H1 (cell line): ENCODE measurements around the gene ZMIZ1. TPM values are rescaled to one million over a fixed set of nuclear protein-coding genes. Genes with fewer than 3 reads are reported as not detected.

Source experiments
- CTCF ChIA-PET: fragments of 300-600 bp; sonication (Branson Sonifier 250); formaldehyde crosslinking; loops from one replicate; lab custom pipeline; 2021; ENCODE audit not compliant: partially characterized antibody; lab: Charles Lee
- POLR2A ChIA-PET: fragments of 300-600 bp; sonication (Branson Sonifier 250); formaldehyde crosslinking; loops from one replicate; lab custom pipeline; 2021; ENCODE audit warnings: inconsistent platforms; ENCODE audit not compliant: partially characterized antibody; lab: Charles Lee
- DNase-seq, 2 experiments: peaks; one replicate each; pipeline versions ENCODE4 v3.0.0 to v3.0.0-alpha.2; 2010 to 2022; ENCODE audit warnings: low spot score in 2 of 2, low read depth in 1 of 2, mixed read lengths in 1 of 2
- FAIRE-seq: peaks from 2 replicates; lab custom pipeline; 2011; peaks lifted over from hg19 to GRCh38; lab: Jason Lieb, UNC
- H2AFZ ChIP-seq: 2 replicates; pipeline ENCODE4 v1.8.1; 2012; ENCODE audit warnings: low read length, inconsistent platforms
- H2AK5ac ChIP-seq: 2 replicates; pipeline ENCODE4 v1.6.1; 2013; ENCODE audit warnings: low read depth, low read length
- H2BK120ac ChIP-seq: replicated peaks from 2 replicates; pipeline ENCODE3; 2013; ENCODE audit warnings: low read depth, low read length, inconsistent platforms
- H2BK12ac ChIP-seq: 2 replicates; pipeline ENCODE4 v1.6.1; 2013; ENCODE audit warnings: low read depth, low read length
- H2BK15ac ChIP-seq: 2 replicates; pipeline ENCODE4 v1.6.1; 2013; ENCODE audit warnings: low read length
- H2BK20ac ChIP-seq: 2 replicates; pipeline ENCODE4 v1.6.1; 2013; ENCODE audit warnings: low read length
- H2BK5ac ChIP-seq: 2 replicates; pipeline ENCODE4 v1.6.1; 2013; ENCODE audit warnings: low read depth, low read length
- H3K14ac ChIP-seq: 2 replicates; pipeline ENCODE4 v1.6.1; 2013; ENCODE audit warnings: inconsistent platforms; ENCODE audit not compliant: insufficient read length
- H3K18ac ChIP-seq: 2 replicates; pipeline ENCODE4 v1.6.1; 2013; ENCODE audit warnings: low read length; ENCODE audit errors: extremely low read depth
- H3K23ac ChIP-seq: 2 replicates; pipeline ENCODE4 v1.6.1; 2013; ENCODE audit warnings: inconsistent platforms; ENCODE audit not compliant: insufficient read length
- H3K23me2 ChIP-seq: 2 replicates; pipeline ENCODE4 v1.6.1; 2013; ENCODE audit warnings: low read depth, low read length
- H3K27ac ChIP-seq: 2 replicates; pipeline ENCODE4 v1.6.1; 2011; ENCODE audit warnings: low read depth, low read length, inconsistent platforms
- H3K27me3 ChIP-seq, 4 experiments: replicated peaks in 1 of 4; 1 replicate in 1 of 4; 2 replicates in 3 of 4; pipeline versions ENCODE4 v1.6.1 to v1.8.1; 2011 to 2013; ENCODE audit warnings: low read length in 3 of 4, mild to moderate bottlenecking in 3 of 4, inconsistent platforms in 2 of 4, mixed read lengths in 2 of 4, moderate library complexity in 1 of 4; ENCODE audit not compliant: control insufficient read depth in 3 of 4, insufficient read depth in 3 of 4; ENCODE audit errors: extremely low read depth in 1 of 4
- H3K36me3 ChIP-seq, 4 experiments: 2 replicates each; pipeline versions ENCODE4 v1.6.1 to v1.8.1; 2011 to 2013; ENCODE audit warnings: mild to moderate bottlenecking in 4 of 4, low read length in 3 of 4, moderate library complexity in 2 of 4, control low read depth in 1 of 4, inconsistent platforms in 1 of 4; ENCODE audit not compliant: insufficient read depth in 4 of 4, control insufficient read depth in 2 of 4
- H3K4ac ChIP-seq: replicated peaks from 2 replicates; pipeline ENCODE3; 2013; ENCODE audit warnings: low read length, low read depth, mixed read lengths, inconsistent platforms; ENCODE audit not compliant: insufficient read length
- H3K4me1 ChIP-seq, 4 experiments: replicated peaks in 1 of 4; 1 replicate in 1 of 4; 2 replicates in 3 of 4; pipeline versions ENCODE4 v1.6.1 to v1.8.1; 2011 to 2013; ENCODE audit warnings: low read length in 3 of 4, inconsistent platforms in 2 of 4, mixed read lengths in 1 of 4; ENCODE audit not compliant: insufficient read depth in 4 of 4, control insufficient read depth in 3 of 4
- H3K4me2 ChIP-seq, 2 experiments: 2 replicates each; pipeline versions ENCODE4 v1.6.1 to v1.8.1; 2011 to 2013; ENCODE audit warnings: low read depth in 2 of 2, low read length in 2 of 2, control low read depth in 1 of 2, inconsistent platforms in 1 of 2, mild to moderate bottlenecking in 1 of 2; ENCODE audit not compliant: insufficient read depth in 1 of 2
- H3K4me3 ChIP-seq, 4 experiments: fragments of 200-600, 300-600 bp in 1 of 4; sonication (generic), shearing (Covaris generic), sonication (Bioruptor Twin) in 1 of 4; 2 replicates each; pipeline versions ENCODE4 v1.5.1 to v1.8.1; 2011 to 2016; ENCODE audit warnings: low read length in 4 of 4, low read depth in 3 of 4, control low read depth in 2 of 4, inconsistent platforms in 2 of 4, mild to moderate bottlenecking in 2 of 4, mixed read lengths in 1 of 4, moderate library complexity in 1 of 4; ENCODE audit not compliant: insufficient read depth in 2 of 4; ENCODE audit errors: extremely low read depth in 1 of 4
- H3K56ac ChIP-seq: replicated peaks from 2 replicates; pipeline ENCODE3; 2013; ENCODE audit warnings: low read depth, mild to moderate bottlenecking, mixed read lengths, low read length, inconsistent platforms; ENCODE audit not compliant: insufficient read length
- H3K79me1 ChIP-seq: 2 replicates; pipeline ENCODE4 v1.6.1; 2013; ENCODE audit warnings: low read depth, low read length, control low read depth
- H3K79me2 ChIP-seq, 2 experiments: 2 replicates each; pipeline versions ENCODE4 v1.6.1 to v1.8.1; 2012 to 2013; ENCODE audit warnings: low read length in 2 of 2, mild to moderate bottlenecking in 2 of 2, inconsistent platforms in 1 of 2; ENCODE audit not compliant: insufficient read depth in 2 of 2, control insufficient read depth in 1 of 2
- H3K9ac ChIP-seq, 4 experiments: replicated peaks in 1 of 4; 1 replicate in 1 of 4; 2 replicates in 3 of 4; pipeline versions ENCODE4 v1.6.1 to v1.8.1; 2011 to 2013; ENCODE audit warnings: low read depth in 3 of 4, low read length in 3 of 4, control low read depth in 2 of 4, mild to moderate bottlenecking in 2 of 4, moderate library complexity in 2 of 4, inconsistent platforms in 1 of 4; ENCODE audit errors: extremely low read depth in 1 of 4
- H3K9me3 ChIP-seq, 2 experiments: 2 replicates each; pipeline versions ENCODE4 v1.6.1 to v1.8.1; 2012 to 2013; ENCODE audit warnings: mild to moderate bottlenecking in 2 of 2, moderate library complexity in 2 of 2, control low read depth in 1 of 2, inconsistent platforms in 1 of 2, low read depth in 1 of 2, low read length in 1 of 2, mixed read lengths in 1 of 2; ENCODE audit not compliant: insufficient read depth in 2 of 2
- H4K20me1 ChIP-seq, 2 experiments: replicated peaks in 1 of 2; 2 replicates each; pipeline versions ENCODE3 to v1.8.1; 2011 to 2013; ENCODE audit warnings: inconsistent platforms in 2 of 2, low read length in 2 of 2, mild to moderate bottlenecking in 1 of 2; ENCODE audit not compliant: insufficient read depth in 2 of 2, control insufficient read depth in 1 of 2
- H4K5ac ChIP-seq: 2 replicates; pipeline ENCODE4 v1.6.1; 2013; ENCODE audit warnings: low read length, low read depth, mixed read lengths, inconsistent platforms; ENCODE audit not compliant: insufficient read length
- H4K8ac ChIP-seq: 2 replicates; pipeline ENCODE4 v1.8.0; 2013; ENCODE audit warnings: mild to moderate bottlenecking, moderate library complexity, low read length, inconsistent platforms; ENCODE audit not compliant: insufficient read depth; ENCODE audit errors: extremely low read depth
- H4K91ac ChIP-seq: replicated peaks from 2 replicates; pipeline ENCODE3; 2013; ENCODE audit warnings: low read length, mixed read lengths, inconsistent platforms; ENCODE audit not compliant: insufficient read length
- CBX5 ChIP-seq: fragments of 300-800, 300-1000 bp; sonication (generic); IDR thresholded peaks from 2 replicates; pipeline ENCODE4 v1.7.1; 2016; ENCODE audit warnings: antibody characterized with exemption, low read length, low read depth
- CBX8 ChIP-seq: fragments of 300-800, 300-1000 bp; sonication (generic); IDR thresholded peaks from 2 replicates; pipeline ENCODE4 v1.7.1; 2016; ENCODE audit warnings: low read depth, low read length, borderline replicate concordance
- CREB1 ChIP-seq: IDR thresholded peaks from 2 replicates; pipeline ENCODE4 v1.6.1; 2012; ENCODE audit warnings: inconsistent platforms
- GABPA ChIP-seq: IDR thresholded peaks from 2 replicates; pipeline ENCODE4 v1.6.1; 2011; ENCODE audit warnings: mild to moderate bottlenecking, low read length, moderate library complexity, borderline replicate concordance; ENCODE audit not compliant: insufficient read depth
- NRF1 ChIP-seq: IDR thresholded peaks from 2 replicates; pipeline ENCODE4 v1.6.1; 2011; ENCODE audit warnings: mild to moderate bottlenecking, low read depth, low read length, improper control_type of control experiment
- POLR2A ChIP-seq, 2 experiments: IDR thresholded peaks; 1 replicate in 1 of 2; 2 replicates in 1 of 2; pipeline ENCODE4 v1.6.1; 2011; ENCODE audit warnings: low read depth in 2 of 2, low read length in 2 of 2, mild to moderate bottlenecking in 2 of 2; ENCODE audit errors: control extremely low read depth in 1 of 2
- RFX5 ChIP-seq: IDR thresholded peaks from 2 replicates; pipeline ENCODE4 v1.6.1; 2011; ENCODE audit warnings: low read depth, low read length, improper control_type of control experiment, borderline replicate concordance
- RXRA ChIP-seq: IDR thresholded peaks from 2 replicates; pipeline ENCODE4 v1.6.1; 2011; ENCODE audit warnings: low read depth, mild to moderate bottlenecking, low read length, moderate library complexity; ENCODE audit not compliant: insufficient read depth
- SP2 ChIP-seq: IDR thresholded peaks from 2 replicates; pipeline ENCODE4 v1.6.1; 2012; ENCODE audit warnings: mild to moderate bottlenecking, low read length, inconsistent platforms
- SP4 ChIP-seq: IDR thresholded peaks from 2 replicates; pipeline ENCODE4 v1.6.1; 2012; ENCODE audit warnings: low read length, inconsistent platforms
- TEAD4 ChIP-seq: IDR thresholded peaks from 2 replicates; pipeline ENCODE4 v1.6.1; 2012; ENCODE audit warnings: low read depth, low read length, inconsistent platforms, mixed read lengths
- WGBS, 2 experiments: shearing (Covaris generic) in 1 of 2; methylation state at CpG; one replicate each; pipeline versions ENCODE4 v1.1.6 to v1.1.7; 2013 to 2015; ENCODE audit warnings: low lambda C conversion rate in 2 of 2, mixed read lengths in 2 of 2, inconsistent platforms in 1 of 2, low coverage in 1 of 2, missing lambda C conversion rate in 1 of 2; ENCODE audit not compliant: insufficient replicate concordance in 2 of 2, insufficient coverage in 1 of 2, insufficient read length in 1 of 2; ENCODE audit errors: extremely low coverage in 1 of 2, missing lambda C conversion rate in 1 of 2; 5-methylcytosine and 5-hydroxymethylcytosine counted together
- polyA plus RNA-seq, 7 experiments: library from polyadenylated mRNA; depleted of rRNA in 3 of 7; stranded (reverse) in 5 of 7; unstranded in 2 of 7; fragments of >200 nt in 5 of 7; fragments of 200-250 nt in 2 of 7; gene quantifications; 1 replicate in 5 of 7; 2 replicates in 1 of 7; 4 replicates in 1 of 7; pipeline versions ENCODE4 v1.2.1 to v1.2.3, GENCODE V29; 2011 to 2013; ENCODE audit warnings: missing spikeins in 2 of 7, mixed read lengths in 2 of 7
- total RNA-seq: library from RNA; stranded (reverse); fragmentation: NEBNext Ultra II Directional; extraction: Animal tissue kit (Norgen Biotek cat#: 25700); gene quantifications from 2 replicates; pipeline ENCODE4 v1.2.1, GENCODE V29; 2021

ZMIZ1 gene
- total and polyA plus RNA-seq, 2 of the 8 experiments (the other 6 are each of a cell fraction or from before 2014, with no cell fraction given) = 8.1 to 28.0 TPM

DNA sequence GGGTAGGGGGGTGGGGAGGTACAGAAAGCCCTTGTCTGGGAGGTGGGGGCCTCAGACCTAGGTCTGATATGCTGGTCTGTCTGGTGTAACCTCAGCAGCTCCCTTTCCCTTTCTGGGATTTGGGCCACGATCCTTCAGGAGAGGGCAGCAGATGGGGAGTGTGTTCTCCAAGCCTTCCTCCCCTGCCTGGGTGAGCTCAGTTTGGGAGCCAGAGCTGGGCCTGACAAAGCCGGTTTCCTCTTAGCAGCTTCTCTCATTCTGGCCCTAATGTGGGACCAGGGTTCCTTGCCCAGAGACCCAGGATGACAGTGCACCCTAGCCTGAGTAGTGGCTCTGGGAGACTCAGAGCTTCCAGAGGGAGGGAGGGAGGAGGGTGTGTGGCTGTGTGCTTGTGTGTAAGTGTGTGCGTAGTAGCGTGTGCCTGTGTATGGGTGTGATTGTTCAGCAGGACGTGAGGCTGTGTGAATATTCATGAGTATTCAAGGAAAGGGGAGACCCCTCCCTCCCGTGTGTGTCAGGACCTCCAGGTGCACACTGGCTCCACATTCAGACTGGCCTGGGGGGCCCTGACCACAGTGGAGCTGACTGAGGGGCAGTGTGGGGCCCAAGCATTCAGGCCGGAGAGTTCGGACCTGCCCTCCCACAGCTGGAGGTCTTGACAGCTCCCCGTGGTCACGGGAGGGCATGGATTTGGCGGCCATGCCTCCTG, 96.5 kb downstream of the ZMIZ1 start:
- H2BK120ac ChIP-seq = no peak overlapping the region
- no peak overlapping the region; the same call in 1 of the 2 replicates for H3K27ac ChIP-seq
- FAIRE-seq = no peak
- 89% methylated on average over 11 of the region's 11 CpGs; no CpG with 5 or more reads in 1 of the 2 experiments for WGBS, 2 experiments
- H2BK20ac ChIP-seq = no peak overlapping the region
- H4K91ac ChIP-seq = peak overlapping the region; percentile 31
- no peak overlapping the region for H3K9ac ChIP-seq
- H3K23ac ChIP-seq = no peak overlapping the region
- H3K18ac ChIP-seq = no peak overlapping the region
- peak overlapping the region; percentile 80; the same call in 1 of the 2 replicates for H2BK12ac ChIP-seq
- no peak overlapping the region for H2AFZ ChIP-seq
- H3K4me2 ChIP-seq = no peak overlapping the region
- no peaks in the 10 kb centered on the region for H3K23me2 ChIP-seq
- H4K8ac ChIP-seq = no peak overlapping the region
- POLR2A ChIA-PET = interaction anchor here (1.5 kb wide), 1 partner anchor 9 kb away, joined by 5 read pairs; no protein-coding TSS in a partner anchor
- no peak overlapping the region for H2AK5ac ChIP-seq
- H2BK15ac ChIP-seq = 0 out of 2 replicates have a peak overlapping the region, but pooled peaks have one; percentile 1
- H3K4me3 ChIP-seq = no peak overlapping the region
- peak overlapping the region; percentile 35 for H2BK5ac ChIP-seq
- no peaks in the 10 kb centered on the region for H3K9me3 ChIP-seq
- H3K4me1 ChIP-seq = peaks cover 0 to 21% (median 8%) of the 10 kb centered on the region in 4 experiments; a peak in 6 of 7 replicates
- H4K5ac ChIP-seq = no peak overlapping the region
- TF ChIP-seq SP4 = no peak
- no peak for TF ChIP-seq CBX5
- no peak for TF ChIP-seq RFX5
- no peak for TF ChIP-seq RXRA
- no peak for TF ChIP-seq POLR2A (IDR thresholded peaks at IDR 0.05; ENCODE audit: control extremely low read depth in 1 of 2, low read depth in 2 of 2, low read length in 2 of 2)
- no peak for TF ChIP-seq CREB1
- TF ChIP-seq GABPA = no peak
- no peak for TF ChIP-seq TEAD4
- TF ChIP-seq SP2 = no peak
- TF ChIP-seq NRF1 = no peak
- no peak for TF ChIP-seq CBX8
- peaks cover 2 to 27% of the 10 kb centered on the region in 2 experiments for H4K20me1 ChIP-seq
- CTCF ChIA-PET = interaction anchor here (0.7 to 32.0 kb wide), 7 partner anchors 13 to 812 kb away, joined by 3 to 396 read pairs (median 5); no protein-coding TSS in a partner anchor
- H3K4ac ChIP-seq = no peak overlapping the region
- no peaks in the 10 kb centered on the region; a peak in 3 of 8 replicates for H3K36me3 ChIP-seq
- H3K27me3 ChIP-seq = no peaks in the 10 kb centered on the region; a peak in 1 of 7 replicates
- H3K56ac ChIP-seq = no peak overlapping the region
- peaks cover 0 to 13% of the 10 kb centered on the region in 2 experiments; a peak in 1 of 4 replicates for H3K79me2 ChIP-seq
- H3K79me1 ChIP-seq = peaks cover 8% of the 10 kb centered on the region
- no peak overlapping the region for H3K14ac ChIP-seq
- DNase-seq = no peak
